ENCODE data around the gene KRTAP10-11.
"Not testable (repeated sequence)": the region's sequence is repeated elsewhere in the genome, so short reads cannot be mapped to it uniquely, and the experiment has no call there.

The KRTAP10-11 gene

GRCh38 chr21:44667612-44668011, 21.4 kb downstream of the KRTAP10-11 start:
- no peak for DNase-seq

GRCh38 chr21:44670642-44671432, 24.6 kb downstream of the KRTAP10-11 start:
- no peak for DNase-seq

GRCh38 chr21:44671911-44672310, 25.7 kb downstream of the KRTAP10-11 start:
- no peak for DNase-seq

- no peak for DNase-seq
Measured at GRCh38 chr21:44677881-44678280, 31.7 kb downstream of the KRTAP10-11 start.

GRCh38 chr21:44681152-44681551, 34.9 kb downstream of the KRTAP10-11 start:
- DNase-seq = no peak

- DNase-seq = no peak
Measured at GRCh38 chr21:44681861-44682579, 35.8 kb downstream of the KRTAP10-11 start, which contains the start of gene KRTAP12-1. Gene KRTAP12-1 (minus strand): TSS chr21:44682163. CDS start chr21:44682123, 40 bp downstream.

GRCh38 chr21:44682580-44683151, 36.5 kb downstream of the KRTAP10-11 start:
- DNase-seq = no peak

GRCh38 chr21:44684077-44684476, 37.9 kb downstream of the KRTAP10-11 start:
- no peak for DNase-seq

GRCh38 chr21:44684483-44684882, 38.3 kb downstream of the KRTAP10-11 start:
- DNase-seq = no peak

GRCh38 chr21:44685050-44685449, 38.8 kb downstream of the KRTAP10-11 start:
- DNase-seq = not testable (repeated sequence)

GRCh38 chr21:44686000-44686781, 40.0 kb downstream of the KRTAP10-11 start:
- no peak for DNase-seq

- DNase-seq = no peak
Measured at GRCh38 chr21:44686843-44687561, 40.8 kb downstream of the KRTAP10-11 start.

GRCh38 chr21:44687671-44688070, 41.5 kb downstream of the KRTAP10-11 start:
- no peak for DNase-seq

GRCh38 chr21:44689740-44690139, 43.5 kb downstream of the KRTAP10-11 start:
- DNase-seq = not testable (repeated sequence)

GRCh38 chr21:44691686-44692085, 45.5 kb downstream of the KRTAP10-11 start:
- no peak for DNase-seq

GRCh38 chr21:44692798-44693512, 46.7 kb downstream of the KRTAP10-11 start:
- no peak for DNase-seq

GRCh38 chr21:44694776-44695175, 48.6 kb downstream of the KRTAP10-11 start:
- DNase-seq = no peak

- DNase-seq = no peak
Measured at GRCh38 chr21:44695184-44695583, 49.0 kb downstream of the KRTAP10-11 start.

GRCh38 chr21:44695641-44696040, 49.4 kb downstream of the KRTAP10-11 start:
- no peak for DNase-seq

- no peak for DNase-seq
Measured at GRCh38 chr21:44696572-44696971, 50.4 kb downstream of the KRTAP10-11 start.

Measured in T-helper 2 cell (primary cell).